ENCODE data around the gene FBLIM1.

- TF ChIP-seq CTCF (IDR thresholded peaks at IDR 0.05), result no peak
- no peak for TF ChIP-seq POLR2A (IDR thresholded peaks at IDR 0.05)
Measured at GRCh38 chr1:15786581-15786980, 28.0 kb downstream of the FBLIM1 start.
